HG02610 (cell line): ENCODE measurements around the gene SDF4.

Source experiments
- ATAC-seq: cut with Tn5 transposase; IDR thresholded peaks from one replicate; pipeline ENCODE4 v1.9.1; 2021; ENCODE audit warnings: mild to moderate bottlenecking, moderate library complexity; ENCODE audit not compliant: unreplicated experiment

The SDF4 gene

GRCh38 chr1:1229770-1230169, 2.0 kb downstream of the SDF4 start:
- ATAC-seq: no peak

- no peak for ATAC-seq
These were observed 3.0 kb downstream of the SDF4 start for GRCh38 chr1:1228596-1229321.

DNA sequence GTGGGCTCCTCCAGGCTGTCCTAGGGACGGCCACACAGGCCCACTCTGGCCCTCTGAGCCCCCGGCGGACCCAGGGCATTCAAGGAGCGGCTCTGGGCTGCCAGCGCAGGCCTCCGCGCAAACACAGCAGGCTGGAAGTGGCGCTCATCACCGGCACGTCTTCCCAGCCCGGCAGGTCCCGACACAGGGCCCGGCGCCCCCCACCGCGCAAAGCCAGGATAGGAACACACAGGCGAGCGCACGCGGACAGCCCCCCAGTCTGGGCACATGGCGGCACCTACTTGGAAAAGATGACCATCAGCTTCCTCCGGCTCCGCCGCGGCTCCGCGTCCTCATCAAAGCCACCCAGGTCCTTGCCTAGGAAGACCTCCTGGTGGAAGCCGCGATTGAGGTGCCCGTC, 3.6 kb downstream of the SDF4 start:
- ATAC-seq: no peak

DNA sequence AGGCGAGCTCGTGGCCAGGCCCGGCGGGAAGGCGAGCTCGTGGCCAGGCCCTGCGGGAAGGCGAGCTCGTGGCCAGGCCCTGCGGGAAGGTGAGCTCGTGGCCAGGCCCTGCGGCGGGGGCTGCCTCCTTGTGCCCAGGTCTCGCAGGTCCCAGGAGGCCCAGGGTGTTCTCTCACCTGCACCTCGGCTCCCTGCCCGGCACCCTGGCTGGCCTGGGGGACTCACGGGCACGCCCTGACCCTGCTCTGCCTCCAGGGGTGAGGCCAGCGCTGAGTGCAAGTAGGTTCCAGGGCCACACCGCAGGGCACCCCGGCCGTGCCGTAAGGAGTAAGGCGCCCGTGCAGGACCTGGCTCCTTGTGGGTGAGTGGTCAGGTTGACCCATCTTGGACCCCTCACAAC, 4.4 kb downstream of the SDF4 start:
- no peak for ATAC-seq

GRCh38 chr1:1226566-1227362, 5.0 kb downstream of the SDF4 start:
- no peak for ATAC-seq

- ATAC-seq: no peak
These were observed 5.9 kb downstream of the SDF4 start for GRCh38 chr1:1225913-1226312.

DNA sequence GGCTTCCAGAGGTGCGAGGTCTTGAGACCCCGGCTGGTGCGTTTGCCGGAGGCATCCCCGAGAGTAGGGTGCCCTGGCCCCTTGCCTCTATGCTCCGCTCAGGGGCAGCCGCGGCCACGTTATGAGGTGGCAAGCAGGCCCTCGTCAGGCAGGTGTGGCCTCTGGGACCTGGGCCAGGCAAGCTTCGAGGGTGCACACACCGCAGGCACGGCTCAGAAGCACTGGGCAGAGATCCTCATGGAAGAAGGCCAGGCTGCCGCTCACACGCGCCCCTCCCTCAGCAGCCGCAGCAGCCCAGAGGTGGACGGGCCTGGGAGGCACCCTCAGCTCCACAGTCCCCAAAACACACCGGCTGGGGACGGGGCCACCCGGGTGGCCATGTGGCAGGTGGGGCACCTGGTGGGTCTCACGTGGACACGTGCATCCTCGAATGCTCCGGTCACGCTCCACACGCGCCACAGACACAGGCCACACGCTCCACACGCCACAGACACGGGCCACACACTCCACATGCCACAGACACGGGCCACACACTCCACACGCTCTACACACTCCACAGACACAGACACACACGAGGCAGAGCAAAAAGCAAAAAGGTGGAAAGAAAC, 6.5 kb downstream of the SDF4 start:
- ATAC-seq: no peak

DNA sequence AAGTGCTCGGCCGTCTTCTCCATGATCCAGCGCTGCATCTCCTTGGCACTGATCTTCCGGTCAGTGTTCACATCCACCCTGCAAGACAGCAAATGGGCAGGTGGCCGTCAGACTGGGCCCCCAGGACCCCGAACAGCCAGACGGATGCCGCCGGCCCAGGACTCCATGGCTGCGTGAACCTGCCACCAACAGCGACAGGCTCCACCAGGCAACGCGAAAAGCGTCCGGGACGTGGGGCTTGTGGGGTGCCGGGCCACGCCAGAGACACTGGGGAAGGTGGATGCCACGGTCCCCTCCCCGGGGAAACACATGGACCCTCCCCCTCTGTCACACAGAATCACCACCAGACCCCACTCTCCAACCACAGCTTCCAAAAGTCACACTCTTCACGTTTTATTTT, 7.9 kb downstream of the SDF4 start:
- no peak for ATAC-seq

DNA sequence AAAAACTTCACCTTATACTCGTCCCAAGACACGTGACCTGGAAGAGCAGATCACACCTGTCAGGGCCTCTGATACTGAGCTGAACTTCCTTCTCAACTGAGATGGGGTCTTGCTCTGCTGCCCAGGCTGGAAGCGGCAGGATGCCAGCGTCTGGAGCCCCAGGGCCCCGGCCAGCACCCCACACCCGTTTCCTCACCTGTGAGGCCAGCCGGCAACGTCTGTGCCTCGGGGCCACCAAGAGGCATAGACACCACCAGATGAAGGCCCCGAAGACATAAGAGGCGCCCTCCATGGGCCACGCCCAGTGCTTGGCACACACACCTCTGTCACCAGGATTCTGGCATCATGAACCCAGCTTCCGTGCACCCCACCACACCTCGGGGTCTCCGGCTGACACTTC, 8.5 kb downstream of the SDF4 start:
- no peak for ATAC-seq

DNA sequence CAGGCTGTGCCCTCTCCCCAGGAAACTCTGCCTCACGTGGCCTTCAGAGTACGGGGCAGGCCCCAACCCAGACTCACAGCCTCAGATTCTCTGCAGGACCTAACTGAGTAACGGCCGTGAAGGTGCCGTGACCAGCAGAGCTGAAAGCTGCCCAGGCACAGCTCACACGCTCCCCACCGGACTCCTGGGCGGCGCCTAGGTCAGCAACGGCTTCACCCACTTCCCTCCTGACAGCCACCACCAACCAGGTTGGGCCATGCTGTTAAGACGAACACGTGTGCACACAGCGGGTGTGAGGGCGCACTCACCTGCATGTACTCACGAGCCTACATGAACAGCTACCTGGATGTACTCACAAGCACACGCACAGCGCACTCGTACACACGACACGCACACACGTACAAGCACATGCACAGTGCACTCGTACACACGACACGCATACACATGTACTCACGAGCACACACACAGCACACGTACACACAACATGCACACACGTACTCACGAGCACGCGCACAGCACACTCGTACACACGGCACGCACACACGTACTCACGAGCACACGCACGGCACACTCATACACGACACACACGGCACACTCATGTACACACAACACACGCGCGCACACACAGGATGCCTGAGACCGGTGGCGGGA, 9.1 kb downstream of the SDF4 start:
- ATAC-seq: no peak

DNA sequence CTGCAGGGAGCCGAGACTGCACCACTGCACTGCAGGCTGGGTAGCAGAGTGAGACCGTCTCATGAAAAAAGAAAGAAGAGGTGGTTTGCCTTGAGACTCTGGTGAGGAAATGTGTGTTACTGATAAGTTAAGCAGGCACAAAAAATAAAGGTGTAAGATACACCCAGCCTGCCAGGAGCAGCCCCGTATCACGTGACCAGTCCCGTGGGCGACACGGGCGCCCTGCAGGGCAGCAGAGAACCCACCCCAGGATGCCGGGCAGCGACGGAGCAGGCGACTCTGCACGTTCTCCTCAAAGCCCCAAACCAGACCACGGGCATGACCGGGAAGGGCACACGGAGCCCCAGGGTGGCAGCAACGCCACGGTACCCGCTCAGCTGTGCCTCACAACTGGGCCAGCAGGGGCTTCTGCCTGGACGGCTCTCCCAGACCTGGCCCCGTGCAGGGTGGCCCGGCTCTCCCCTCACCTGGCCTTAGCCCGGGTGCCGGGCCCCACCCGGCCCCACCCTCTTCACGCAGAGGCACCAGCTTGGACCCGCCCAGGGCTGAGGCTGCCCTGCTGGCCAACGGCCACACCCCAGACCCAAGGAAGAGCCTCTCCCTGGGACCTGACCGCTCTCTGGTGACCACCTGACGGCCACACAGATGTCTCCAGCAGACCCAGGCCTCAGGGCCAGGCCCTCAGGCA, 9.8 kb downstream of the SDF4 start:
- ATAC-seq: no peak

DNA sequence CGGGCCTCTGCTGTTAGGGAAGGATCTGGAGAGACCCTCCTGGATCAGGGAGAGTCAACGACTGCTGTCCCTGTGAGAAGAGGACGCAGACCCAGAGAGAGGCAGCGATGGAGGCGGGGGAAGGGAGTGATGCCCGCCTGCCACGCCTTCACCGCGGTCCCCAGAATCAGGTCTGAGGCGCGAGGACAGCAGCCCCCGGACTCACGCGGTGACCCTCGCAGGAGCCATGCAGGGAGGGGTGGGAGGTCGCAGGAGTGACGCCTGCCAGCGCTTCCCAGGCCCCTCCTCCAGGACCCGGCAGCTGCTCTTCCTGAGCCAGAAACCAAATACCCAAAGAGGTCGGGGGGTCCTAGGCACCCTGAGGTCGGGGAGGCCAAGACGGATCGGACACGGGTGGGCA, 11.6 kb downstream of the SDF4 start:
- ATAC-seq: no peak

- ATAC-seq: no peak
These were observed 12.5 kb downstream of the SDF4 start for GRCh38 chr1:1219341-1219740.

DNA sequence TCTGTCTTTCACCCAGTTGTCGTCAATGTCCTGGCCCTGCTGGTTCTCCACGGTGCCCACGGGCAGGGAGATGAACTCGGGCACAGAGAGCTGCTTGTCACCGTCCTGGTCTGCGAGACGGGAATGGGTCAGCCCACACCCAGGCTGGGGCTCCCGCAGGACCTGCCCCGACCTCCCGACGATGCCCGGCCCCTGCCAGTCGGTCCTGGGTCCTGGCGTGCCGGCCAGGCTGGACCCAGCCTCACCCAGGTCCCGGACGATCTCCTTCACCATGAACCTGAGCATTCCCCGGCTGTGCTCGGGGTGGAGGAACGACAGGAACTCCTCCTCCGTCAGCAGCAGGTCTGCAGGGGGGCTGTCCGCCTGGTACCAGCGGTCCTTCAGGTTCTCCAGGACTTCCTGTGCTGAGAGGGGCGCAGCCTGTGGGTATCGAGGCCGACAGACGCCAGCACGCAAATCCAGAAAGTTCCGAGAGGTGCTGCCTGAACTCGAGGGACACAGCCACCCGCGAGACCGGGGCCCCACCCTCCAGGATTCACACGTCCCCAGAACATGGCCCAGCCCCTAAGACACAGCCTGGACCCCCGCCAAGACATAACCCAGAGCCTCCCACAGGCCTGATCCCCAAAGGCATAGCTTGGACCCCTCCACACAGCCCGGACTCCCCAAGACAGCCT, 13.1 kb downstream of the SDF4 start:
- ATAC-seq: no peak

- ATAC-seq: no peak
These were observed 13.9 kb downstream of the SDF4 start for GRCh38 chr1:1217621-1218523.

DNA sequence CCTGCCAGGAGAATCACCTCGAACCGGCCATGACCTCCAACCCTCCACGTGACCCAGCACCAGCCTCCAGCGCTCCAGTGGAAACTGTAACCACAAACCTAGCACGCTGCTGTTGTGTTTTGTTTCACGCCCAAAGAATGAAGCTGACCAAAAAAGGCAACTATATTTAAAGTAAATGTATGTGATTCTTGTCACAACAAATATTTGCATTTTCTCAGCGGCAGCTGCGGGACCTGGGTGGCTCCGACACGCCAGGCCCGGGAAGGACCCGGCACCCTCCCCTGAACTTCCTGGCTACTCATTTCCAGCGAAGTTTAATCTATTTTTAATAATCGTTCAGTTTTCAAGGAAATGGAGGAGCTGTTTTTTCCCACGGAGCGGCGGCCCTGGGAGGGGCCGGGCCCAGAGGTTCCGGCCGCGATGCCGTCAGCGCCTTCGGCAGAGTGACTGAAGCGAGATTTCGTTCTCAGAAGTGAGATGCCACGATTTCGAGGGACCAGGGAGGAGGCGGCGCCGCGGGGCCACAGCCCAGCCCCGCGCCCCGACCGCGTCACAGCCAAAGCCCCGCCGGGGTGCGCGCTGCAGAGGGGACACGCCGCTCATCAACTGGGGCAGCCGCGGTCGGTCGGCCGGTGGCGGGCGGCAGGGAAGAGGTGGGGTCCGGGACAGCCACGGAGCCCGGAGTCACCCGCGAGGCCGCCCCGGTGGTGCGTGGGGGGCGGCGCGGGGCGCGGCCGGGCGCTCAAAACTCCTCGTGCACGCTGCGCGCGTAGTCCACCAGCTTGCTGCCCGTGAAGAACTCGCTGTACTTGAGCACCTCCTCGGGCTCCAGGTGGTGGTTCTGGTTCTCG, 14.8 kb downstream of the SDF4 start:
- ATAC-seq: no peak

- no peak for ATAC-seq
These were observed 15.8 kb downstream of the SDF4 start for GRCh38 chr1:1215881-1216605.
